ENCODE results near the gene ARL4D. TPM values are rescaled to one million over a fixed set of nuclear protein-coding genes. Genes with fewer than 3 reads are reported as not detected.

The ARL4D gene
- total and polyA plus RNA-seq, 4 donors: 10.3 to 37.8 (median 16.4) TPM

GRCh38 chr17:43411369-43411677, 12.5 kb downstream of the ARL4D start:
- H3K36me3 ChIP-seq (ENCODE audit: control insufficient read depth in 4 of 4, insufficient read depth in 4 of 4, low read length in 4 of 4): no peaks in the 10 kb centered on the region
- H3K4me3 ChIP-seq: no peak overlapping the region
- no peak for TF ChIP-seq CTCF (IDR thresholded peaks at IDR 0.05; ENCODE audit: control extremely low read depth, extremely low read depth)
- H3K4me1 ChIP-seq (ENCODE audit: control insufficient read depth in 5 of 5, insufficient read depth in 5 of 5, low read length in 5 of 5): peaks cover 4 to 19% (median 8%) of the 10 kb centered on the region in 5 donors
- H3K9ac ChIP-seq (ENCODE audit: insufficient read depth in 1 of 2, low read length in 2 of 2): no peak overlapping the region
- peaks cover 0 to 5% (median 0%) of the 10 kb centered on the region in 3 donors for H3K27me3 ChIP-seq (ENCODE audit: control insufficient read depth in 3 of 3, insufficient read depth in 3 of 3, low read length in 2 of 3)
- ATAC-seq (ENCODE audit: insufficient read depth, low FRiP score): no peak
- no peak overlapping the region for H3K27ac ChIP-seq (ENCODE audit: low read depth in 1 of 2, low read length in 1 of 2)
- H3K9me3 ChIP-seq (ENCODE audit: control insufficient read depth in 4 of 4, insufficient read depth in 3 of 4, low read length in 3 of 4): no peaks in the 10 kb centered on the region
- DNase-seq: no peak

- no peak for TF ChIP-seq CTCF (IDR thresholded peaks at IDR 0.05; ENCODE audit: control extremely low read depth, extremely low read depth)
- no peaks in the 10 kb centered on the region for H3K9me3 ChIP-seq (ENCODE audit: control insufficient read depth in 4 of 4, insufficient read depth in 3 of 4, low read length in 3 of 4)
- no peak overlapping the region for H3K27ac ChIP-seq (ENCODE audit: low read depth in 1 of 2, low read length in 1 of 2)
- H3K4me1 ChIP-seq (ENCODE audit: control insufficient read depth in 5 of 5, insufficient read depth in 5 of 5, low read length in 5 of 5): peaks cover 4 to 19% (median 8%) of the 10 kb centered on the region in 5 donors
- ATAC-seq (ENCODE audit: insufficient read depth, low FRiP score) (no peak), DNase-seq (peak in 1 of 3 donors; percentile 54)
- H3K4me3 ChIP-seq: no peak overlapping the region
- H3K27me3 ChIP-seq (ENCODE audit: control insufficient read depth in 3 of 3, insufficient read depth in 3 of 3, low read length in 2 of 3): peaks cover 0 to 5% (median 0%) of the 10 kb centered on the region in 3 donors
- H3K36me3 ChIP-seq (ENCODE audit: control insufficient read depth in 4 of 4, insufficient read depth in 4 of 4, low read length in 4 of 4): no peaks in the 10 kb centered on the region
- WGBS, 2 donors: 54 to 61% methylated on average over 6 of the region's 6 CpGs
- H3K9ac ChIP-seq (ENCODE audit: insufficient read depth in 1 of 2, low read length in 2 of 2): no peak overlapping the region
These were observed 13.0 kb downstream of the ARL4D start for GRCh38 chr17:43411749-43412148.

- Histone ChIP-seq H3K4me1 (ENCODE audit: control insufficient read depth in 5 of 5, insufficient read depth in 5 of 5, low read length in 5 of 5) (peaks cover 5 to 22% (median 11%) of the 10 kb centered on the region in 5 donors), H3K27me3 (ENCODE audit: control insufficient read depth in 3 of 3, insufficient read depth in 3 of 3, low read length in 2 of 3) (peaks cover 0 to 5% (median 0%) of the 10 kb centered on the region in 3 donors), H3K9me3 (ENCODE audit: control insufficient read depth in 4 of 4, insufficient read depth in 3 of 4, low read length in 3 of 4) (no peaks in the 10 kb centered on the region), H3K27ac (ENCODE audit: low read depth in 1 of 2, low read length in 1 of 2) (no peak overlapping the region), H3K9ac (ENCODE audit: insufficient read depth in 1 of 2, low read length in 2 of 2) (no peak overlapping the region), H3K36me3 (ENCODE audit: control insufficient read depth in 4 of 4, insufficient read depth in 4 of 4, low read length in 4 of 4) (no peaks in the 10 kb centered on the region), H3K4me3 (no peak overlapping the region)
- TF ChIP-seq CTCF (IDR thresholded peaks at IDR 0.05; ENCODE audit: control extremely low read depth, extremely low read depth): no peak
- DNase-seq: no peak
- ATAC-seq (ENCODE audit: insufficient read depth, low FRiP score): no peak
- 87 to 88% methylated on average over 1 of the region's 1 CpG for WGBS, 2 donors
These were observed 13.4 kb downstream of the ARL4D start for GRCh38 chr17:43412166-43412565.

Data from lung (tissue), 12 donors.